Activated CD8-positive, alpha-beta memory T cell treated with anti-CD3 and anti-CD28 coated beads for 4 hours (primary cell): ENCODE measurements around the gene FXYD4.

Source experiments
- DNase-seq, 2 donors: peaks; one replicate each; pipeline ENCODE4 v3.0.0-alpha.2; 2020; ENCODE audit warnings: low read depth in 2 of 2

The FXYD4 gene

GRCh38 chr10:43395571-43396060 is 24.2 kb downstream of the FXYD4 start:
- no peak for DNase-seq

- peak in 1 of 2 donors; percentile 33 for DNase-seq
Measured at GRCh38 chr10:43396061-43396927, 24.9 kb downstream of the FXYD4 start.

GRCh38 chr10:43396928-43397624 is 25.6 kb downstream of the FXYD4 start:
- DNase-seq, result peak in 1 of 2 donors; percentile 50

- no peak for DNase-seq
Measured at GRCh38 chr10:43398939-43399319, 27.5 kb downstream of the FXYD4 start.

GRCh38 chr10:43399320-43400310 is 28.2 kb downstream of the FXYD4 start:
- DNase-seq, result no peak

GRCh38 chr10:43401627-43402026 is 30.2 kb downstream of the FXYD4 start:
- no peak for DNase-seq

GRCh38 chr10:43402176-43402575 is 30.7 kb downstream of the FXYD4 start:
- no peak for DNase-seq

GRCh38 chr10:43402880-43403452 is 31.5 kb downstream of the FXYD4 start:
- no peak for DNase-seq

GRCh38 chr10:43403911-43404703 is 32.7 kb downstream of the FXYD4 start:
- no peak for DNase-seq

GRCh38 chr10:43404704-43405084 is 33.3 kb downstream of the FXYD4 start:
- no peak for DNase-seq

- DNase-seq, result no peak
Measured at GRCh38 chr10:43407148-43407575, 35.7 kb downstream of the FXYD4 start.

- peak; percentile 78 to 83 for DNase-seq
Measured at GRCh38 chr10:43407576-43408330, 36.3 kb downstream of the FXYD4 start.

GRCh38 chr10:43408331-43408709 is 36.9 kb downstream of the FXYD4 start:
- DNase-seq, result no peak

GRCh38 chr10:43408710-43409384 is 37.4 kb downstream of the FXYD4 start, which contains the start of gene HNRNPF:
Gene HNRNPF, minus strand, starts transcription at chr10:43409186. Its CDS starts 21,302 bp downstream, at chr10:43387884.
- DNase-seq, result peak; percentile 88 to 91

GRCh38 chr10:43409385-43410109 is 38.1 kb downstream of the FXYD4 start:
- peak in 1 of 2 donors; percentile 61 for DNase-seq

- DNase-seq, result no peak
Measured at GRCh38 chr10:43410345-43410744, 38.9 kb downstream of the FXYD4 start.

GRCh38 chr10:43411536-43411935 is 40.1 kb downstream of the FXYD4 start:
- no peak for DNase-seq

GRCh38 chr10:43415544-43415943 is 44.1 kb downstream of the FXYD4 start:
- DNase-seq, result no peak
